Vagina (tissue), 2 donors: ENCODE results near the gene LTO1. TPM values are rescaled to one million over a fixed set of nuclear protein-coding genes. Genes with fewer than 3 reads are reported as not detected.

ENCODE experiments used
- DNase-seq, 2 donors: peaks; one replicate each; pipeline ENCODE4 v3.0.0-alpha.2; 2017; ENCODE audit errors: extremely low spot score in 2 of 2
- H3K27ac ChIP-seq: fragments of 200-600 bp; sonication (generic); one replicate; pipeline ENCODE4 v1.5.1; 2019
- H3K27me3 ChIP-seq: fragments of 200-600 bp; sonication (generic); one replicate; pipeline ENCODE4 v1.5.1; 2019
- H3K36me3 ChIP-seq, 2 donors: fragments of 200-600 bp; sonication (generic); one replicate each; pipeline ENCODE4 v1.5.1; 2017 to 2019
- H3K4me1 ChIP-seq: fragments of 200-600 bp; sonication (generic); one replicate; pipeline ENCODE4 v1.5.1; 2019
- H3K4me3 ChIP-seq, 2 donors: fragments of 200-600 bp; sonication (generic); 1 replicate in 1 of 2; 2 replicates in 1 of 2; pipeline ENCODE4 v1.5.1; 2016 to 2019
- H3K9me3 ChIP-seq: fragments of 200-600 bp; sonication (generic); one replicate; pipeline ENCODE4 v1.5.1; 2019
- POLR2A ChIP-seq, 2 donors: fragments of 450-650 bp; IDR thresholded peaks; one replicate each; pipeline ENCODE4 v1.6.1; 2017; ENCODE audit warnings: antibody characterized with exemption in 2 of 2, mild to moderate bottlenecking in 2 of 2, moderate library complexity in 2 of 2
- POLR2AphosphoS5 ChIP-seq, 2 donors: sonication (generic); formaldehyde crosslinking; IDR thresholded peaks; one replicate each; pipeline ENCODE4 v1.9.0; 2017; ENCODE audit warnings: antibody characterized with exemption in 2 of 2, mild to moderate bottlenecking in 2 of 2, low read depth in 1 of 2; ENCODE audit not compliant: insufficient read depth in 1 of 2
- intact Hi-C: fragments of 100-400 bp; cut with DNase I; formaldehyde crosslinking; loops from one replicate; pipeline ENCODE4 v1.15.1; 2023
- total RNA-seq: library from RNA; depleted of rRNA; stranded (reverse); fragments of >200 nt; gene quantifications from one replicate; pipeline ENCODE4 v1.2.3, GENCODE V29; 2016
- TF ChIP-seq, protein P1 (sequence below), 3 experiments: fragments of 450-650 bp in 2 of 3; fragments of 200-600 bp in 1 of 3; sonication (generic) in 1 of 3; IDR thresholded peaks; one replicate each; pipeline ENCODE4 v1.5.1; 2017 to 2019; ENCODE audit warnings: antibody characterized with exemption in 3 of 3, mild to moderate bottlenecking in 2 of 3, moderate library complexity in 2 of 3

The LTO1 gene
- total RNA-seq, 1 donor from 2014 or later: 15.7 TPM

GRCh38 chr11:69716891-69717747 lies 42.0 kb upstream of the LTO1 start:
- DNase-seq: no peak
- H3K4me3 ChIP-seq: no peak overlapping the region
- H3K4me1 ChIP-seq: no peaks in the 10 kb centered on the region
- intact Hi-C loops: no loop called here
- H3K9me3 ChIP-seq: no peaks in the 10 kb centered on the region
- no peaks in the 10 kb centered on the region for H3K36me3 ChIP-seq
- TF ChIP-seq POLR2AphosphoS5 (IDR thresholded peaks at IDR 0.05; ENCODE audit: insufficient read depth in 1 of 2, low read depth in 1 of 2): no peak
- TF ChIP-seq, protein P1, sequence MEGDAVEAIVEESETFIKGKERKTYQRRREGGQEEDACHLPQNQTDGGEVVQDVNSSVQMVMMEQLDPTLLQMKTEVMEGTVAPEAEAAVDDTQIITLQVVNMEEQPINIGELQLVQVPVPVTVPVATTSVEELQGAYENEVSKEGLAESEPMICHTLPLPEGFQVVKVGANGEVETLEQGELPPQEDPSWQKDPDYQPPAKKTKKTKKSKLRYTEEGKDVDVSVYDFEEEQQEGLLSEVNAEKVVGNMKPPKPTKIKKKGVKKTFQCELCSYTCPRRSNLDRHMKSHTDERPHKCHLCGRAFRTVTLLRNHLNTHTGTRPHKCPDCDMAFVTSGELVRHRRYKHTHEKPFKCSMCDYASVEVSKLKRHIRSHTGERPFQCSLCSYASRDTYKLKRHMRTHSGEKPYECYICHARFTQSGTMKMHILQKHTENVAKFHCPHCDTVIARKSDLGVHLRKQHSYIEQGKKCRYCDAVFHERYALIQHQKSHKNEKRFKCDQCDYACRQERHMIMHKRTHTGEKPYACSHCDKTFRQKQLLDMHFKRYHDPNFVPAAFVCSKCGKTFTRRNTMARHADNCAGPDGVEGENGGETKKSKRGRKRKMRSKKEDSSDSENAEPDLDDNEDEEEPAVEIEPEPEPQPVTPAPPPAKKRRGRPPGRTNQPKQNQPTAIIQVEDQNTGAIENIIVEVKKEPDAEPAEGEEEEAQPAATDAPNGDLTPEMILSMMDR (IDR thresholded peaks at IDR 0.05): no peak
- no peak for TF ChIP-seq POLR2A (IDR thresholded peaks at IDR 0.05)
- H3K27me3 ChIP-seq: no peaks in the 10 kb centered on the region
- no peak overlapping the region for H3K27ac ChIP-seq

GRCh38 chr11:69716099-69716498 lies 40.9 kb upstream of the LTO1 start:
- no peak for TF ChIP-seq POLR2AphosphoS5 (IDR thresholded peaks at IDR 0.05; ENCODE audit: insufficient read depth in 1 of 2, low read depth in 1 of 2)
- TF ChIP-seq, protein P1 (IDR thresholded peaks at IDR 0.05): no peak
- no peak for TF ChIP-seq POLR2A (IDR thresholded peaks at IDR 0.05)
- Histone ChIP-seq H3K9me3 (no peaks in the 10 kb centered on the region), H3K27ac (no peak overlapping the region), H3K4me3 (no peak overlapping the region), H3K27me3 (no peaks in the 10 kb centered on the region), H3K36me3 (no peaks in the 10 kb centered on the region), H3K4me1 (no peaks in the 10 kb centered on the region)
- intact Hi-C loops: no loop called here
- DNase-seq: no peak

DNA sequence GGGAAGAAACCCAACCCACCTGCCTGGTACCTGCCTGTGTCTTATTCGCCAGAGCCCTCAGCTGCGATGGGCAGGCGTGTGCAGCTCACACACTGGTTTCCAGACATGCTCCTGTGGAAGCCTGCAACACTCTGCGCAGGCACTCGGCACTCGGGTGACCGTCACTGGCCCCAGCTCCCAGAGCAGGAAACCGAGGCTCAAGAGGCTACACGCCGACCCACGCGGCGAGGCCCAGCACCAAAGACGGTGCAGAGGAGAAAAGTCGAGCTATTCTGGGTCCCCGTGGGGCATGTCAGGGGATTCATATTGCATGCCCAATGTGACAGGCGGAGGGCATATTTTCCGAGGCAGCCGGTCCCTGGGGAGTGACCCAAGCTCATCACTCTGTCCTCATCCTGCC lies 40.3 kb upstream of the LTO1 start:
- Histone ChIP-seq H3K4me3 (no peak overlapping the region), H3K36me3 (no peaks in the 10 kb centered on the region), H3K27me3 (no peaks in the 10 kb centered on the region), H3K4me1 (no peaks in the 10 kb centered on the region), H3K27ac (no peak overlapping the region), H3K9me3 (no peaks in the 10 kb centered on the region)
- no peak for DNase-seq
- intact Hi-C loops: no loop called here
- no peak for TF ChIP-seq POLR2A (IDR thresholded peaks at IDR 0.05)

DNA sequence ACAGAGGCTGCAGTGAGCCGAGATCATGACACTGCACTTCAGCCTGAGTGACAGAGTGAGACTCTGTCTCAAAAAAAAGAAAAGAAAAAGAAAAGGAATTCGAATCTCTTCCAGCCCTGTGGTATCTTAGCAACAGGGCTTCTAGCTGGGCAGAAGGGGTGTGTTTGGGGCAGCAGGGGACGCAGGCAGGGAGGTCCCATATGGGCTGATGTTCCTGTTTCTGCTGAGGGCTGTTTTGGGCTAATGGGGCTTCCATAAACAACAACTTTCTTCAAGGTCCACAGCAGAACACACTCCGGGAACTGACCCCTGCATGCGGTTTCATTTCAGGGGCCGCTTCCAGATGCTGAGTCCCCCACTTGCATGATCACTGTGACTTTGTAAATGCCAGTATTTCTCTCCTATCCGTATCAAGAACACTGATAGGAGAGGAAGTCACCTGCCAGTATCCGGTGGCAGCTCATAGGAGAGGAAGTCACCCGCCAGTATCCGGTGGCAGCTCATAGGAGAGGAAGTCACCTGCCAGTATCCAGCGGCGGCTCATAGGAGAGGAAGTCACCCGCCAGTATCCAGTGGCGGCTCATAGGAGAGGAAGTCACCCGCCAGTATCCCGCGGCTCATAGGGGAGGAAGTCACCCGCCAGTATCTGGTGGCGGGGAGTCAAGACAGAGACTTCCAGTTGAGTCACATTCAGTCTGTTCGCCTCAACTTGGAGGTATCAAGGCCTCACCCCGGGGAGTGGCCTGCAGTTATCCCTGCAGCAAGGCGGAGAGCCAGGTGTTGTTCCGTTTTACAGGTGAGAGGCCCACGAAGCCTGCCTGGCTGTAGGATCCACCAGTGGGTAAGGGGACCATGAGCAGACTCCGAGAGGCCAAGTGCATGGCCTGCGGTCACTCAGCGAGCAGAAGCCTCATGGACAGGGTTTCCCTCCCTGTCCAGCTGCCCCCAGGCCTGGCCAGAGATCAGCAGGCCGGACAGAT lies 37.0 kb upstream of the LTO1 start:
- TF ChIP-seq, protein P1 (IDR thresholded peaks at IDR 0.05): no peak
- TF ChIP-seq POLR2A (IDR thresholded peaks at IDR 0.05): no peak
- TF ChIP-seq POLR2AphosphoS5 (IDR thresholded peaks at IDR 0.05; ENCODE audit: insufficient read depth in 1 of 2, low read depth in 1 of 2): no peak
- no peak for DNase-seq
- intact Hi-C loops: no loop called here

GRCh38 chr11:69708736-69709401 lies 33.7 kb upstream of the LTO1 start:
- peaks cover 11% of the 10 kb centered on the region for H3K4me1 ChIP-seq
- intact Hi-C loops: no loop called here
- H3K27me3 ChIP-seq: no peaks in the 10 kb centered on the region
- no peak overlapping the region for H3K4me3 ChIP-seq
- DNase-seq: no peak
- H3K27ac ChIP-seq: no peak overlapping the region
- no peaks in the 10 kb centered on the region for H3K36me3 ChIP-seq
- TF ChIP-seq POLR2AphosphoS5 (IDR thresholded peaks at IDR 0.05; ENCODE audit: insufficient read depth in 1 of 2, low read depth in 1 of 2): no peak
- no peak for TF ChIP-seq POLR2A (IDR thresholded peaks at IDR 0.05)
- TF ChIP-seq, protein P1 (IDR thresholded peaks at IDR 0.05): no peak
- no peaks in the 10 kb centered on the region for H3K9me3 ChIP-seq

More for the DNA sequence above, 37.0 kb upstream of the LTO1 start:
- no peaks in the 10 kb centered on the region for H3K36me3 ChIP-seq
- no peaks in the 10 kb centered on the region for H3K9me3 ChIP-seq
- no peak overlapping the region for H3K27ac ChIP-seq
- H3K4me1 ChIP-seq: no peaks in the 10 kb centered on the region
- no peak overlapping the region for H3K4me3 ChIP-seq
- H3K27me3 ChIP-seq: no peaks in the 10 kb centered on the region
